Kidney epithelial cell (primary cell): ENCODE results near the gene TMED10. TPM values are rescaled to one million over a fixed set of nuclear protein-coding genes. Genes with fewer than 3 reads are reported as not detected.
"Not testable (repeated sequence)": the region's sequence is repeated elsewhere in the genome, so short reads cannot be mapped to it uniquely, and the experiment has no call there.

ENCODE experiments used
- DNase-seq: peaks from one replicate; pipeline ENCODE4 v3.0.0-alpha.2; 2010; ENCODE audit warnings: low read depth
- H3K27me3 ChIP-seq: 2 replicates; pipeline ENCODE4 v1.6.0; 2011; ENCODE audit warnings: low read length; ENCODE audit not compliant: control insufficient read depth, insufficient read depth
- H3K36me3 ChIP-seq: 2 replicates; pipeline ENCODE4 v1.5.1; 2011; ENCODE audit warnings: low read length; ENCODE audit not compliant: control insufficient read depth, insufficient read depth
- H3K4me3 ChIP-seq: 2 replicates; pipeline ENCODE4 v1.5.1; 2011; ENCODE audit warnings: low read depth, mild to moderate bottlenecking, control low read depth, low read length
- CTCF ChIP-seq: IDR thresholded peaks from 2 replicates; pipeline ENCODE4 v1.5.1; 2011; ENCODE audit warnings: mild to moderate bottlenecking, moderate library complexity, low read length, control low read depth, inconsistent platforms; ENCODE audit not compliant: insufficient read depth, poor library complexity, severe bottlenecking
- total RNA-seq: library from RNA; depleted of rRNA; stranded (reverse); fragments of >200 nt; gene quantifications from 2 replicates; pipeline ENCODE4 v1.2.3, GENCODE V29; 2015

Gene TMED10
- total RNA-seq, 1 donor from 2014 or later: 309 TPM

GRCh38 chr14:75127903-75128595 is 48.4 kb downstream of the TMED10 start:
- Histone ChIP-seq H3K36me3 (no peaks in the 10 kb centered on the region), H3K27me3 (no peaks in the 10 kb centered on the region), H3K4me3 (peak overlapping the region; percentile 78)
- DNase-seq: no peak
- no peak for TF ChIP-seq CTCF

GRCh38 chr14:75127474-75127820 is 49.0 kb downstream of the TMED10 start:
- H3K4me3 ChIP-seq: peak overlapping the region; percentile 78
- DNase-seq, H3K36me3 ChIP-seq: not testable (repeated sequence)

GRCh38 chr14:75126679-75127473 is 49.5 kb downstream of the TMED10 start, which contains the start of gene NEK9:
Gene NEK9, minus strand, starts transcription at chr14:75127048. Its CDS starts 127 bp downstream, at chr14:75126921.
- TF ChIP-seq CTCF: no peak
- no peak for DNase-seq
- H3K36me3 ChIP-seq: no peaks in the 10 kb centered on the region
- peak within 1 kb of the TSS; percentile 78 for H3K4me3 ChIP-seq
- no peaks in the 10 kb centered on the region for H3K27me3 ChIP-seq

More at GRCh38 chr14:75127474-75127820, 49.0 kb downstream of the TMED10 start:
- H3K27me3 ChIP-seq: not testable (repeated sequence)

- no peak for TF ChIP-seq CTCF
- DNase-seq: no peak
- H3K36me3 ChIP-seq: no peaks in the 10 kb centered on the region
- no peaks in the 10 kb centered on the region for H3K27me3 ChIP-seq
- peak overlapping the region; percentile 78 for H3K4me3 ChIP-seq
Measured at GRCh38 chr14:75126121-75126544, 50.3 kb downstream of the TMED10 start.

GRCh38 chr14:75125617-75126016 is 50.8 kb downstream of the TMED10 start:
- no peak for DNase-seq
- TF ChIP-seq CTCF: no peak
- H3K27me3 ChIP-seq: no peaks in the 10 kb centered on the region

GRCh38 chr14:75123991-75124390 is 52.4 kb downstream of the TMED10 start:
- H3K4me3 ChIP-seq: no peak overlapping the region
- TF ChIP-seq CTCF: no peak
- no peaks in the 10 kb centered on the region for H3K27me3 ChIP-seq
- no peaks in the 10 kb centered on the region for H3K36me3 ChIP-seq
- peak; percentile 61 for DNase-seq

More at GRCh38 chr14:75125617-75126016, 50.8 kb downstream of the TMED10 start:
- Histone ChIP-seq H3K4me3 (peak overlapping the region; percentile 78), H3K36me3 (no peaks in the 10 kb centered on the region)
